Neural cell (in vitro differentiated cells): ENCODE data around the gene PPP1R9B.

Experiments used
- EP300 ChIP-seq: fragments of 450-650 bp; conservative IDR thresholded peaks from 2 replicates; pipeline ENCODE4 v1.6.1; 2014; ENCODE audit warnings: antibody characterized with exemption, mild to moderate bottlenecking, moderate library complexity; ENCODE audit not compliant: poor library complexity, severe bottlenecking
- EZH2 ChIP-seq: fragments of 200-600, 300-800 bp; shearing (Covaris generic), sonication (generic); IDR thresholded peaks from 2 replicates; pipeline ENCODE4 v1.6.1; 2014; ENCODE audit warnings: antibody characterized with exemption, low read length, borderline replicate concordance, mild to moderate bottlenecking; ENCODE audit not compliant: insufficient read depth, poor library complexity, severe bottlenecking
- RAD21 ChIP-seq: fragments of 450-650 bp; conservative IDR thresholded peaks from 2 replicates; pipeline ENCODE4 v1.6.1; 2014; ENCODE audit warnings: antibody characterized with exemption, mild to moderate bottlenecking, moderate library complexity
- TF ChIP-seq, protein P1 (sequence below): fragments of 450-650 bp; IDR thresholded peaks from 2 replicates; pipeline ENCODE4 v1.5.1; 2014; ENCODE audit warnings: antibody characterized with exemption, mild to moderate bottlenecking, moderate library complexity; ENCODE audit not compliant: poor library complexity, severe bottlenecking
- TF ChIP-seq, protein P2 (sequence below): IDR thresholded peaks from 2 replicates; pipeline ENCODE4 v1.6.1; 2012; ENCODE audit warnings: borderline replicate concordance

DNA sequence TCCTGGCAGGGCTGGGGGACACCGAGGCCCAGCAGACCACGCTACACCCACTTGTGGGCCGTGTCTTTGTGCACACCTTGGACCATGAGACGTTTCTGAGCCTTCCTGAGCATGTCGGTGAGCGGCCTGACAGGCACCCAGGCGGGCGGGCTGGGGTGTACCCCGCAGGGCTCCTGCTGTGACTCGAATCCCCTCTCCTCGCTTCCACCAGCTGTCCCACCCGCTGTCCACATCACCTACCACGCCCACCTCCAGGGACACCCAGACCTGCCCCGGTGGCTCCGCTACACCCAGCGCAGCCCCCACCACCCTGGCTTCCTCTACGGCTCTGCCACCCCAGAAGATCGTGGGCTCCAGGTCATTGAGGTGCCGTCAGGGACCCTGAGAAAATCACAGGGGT, 16.9 kb upstream of the PPP1R9B start:
- TF ChIP-seq, protein P1, sequence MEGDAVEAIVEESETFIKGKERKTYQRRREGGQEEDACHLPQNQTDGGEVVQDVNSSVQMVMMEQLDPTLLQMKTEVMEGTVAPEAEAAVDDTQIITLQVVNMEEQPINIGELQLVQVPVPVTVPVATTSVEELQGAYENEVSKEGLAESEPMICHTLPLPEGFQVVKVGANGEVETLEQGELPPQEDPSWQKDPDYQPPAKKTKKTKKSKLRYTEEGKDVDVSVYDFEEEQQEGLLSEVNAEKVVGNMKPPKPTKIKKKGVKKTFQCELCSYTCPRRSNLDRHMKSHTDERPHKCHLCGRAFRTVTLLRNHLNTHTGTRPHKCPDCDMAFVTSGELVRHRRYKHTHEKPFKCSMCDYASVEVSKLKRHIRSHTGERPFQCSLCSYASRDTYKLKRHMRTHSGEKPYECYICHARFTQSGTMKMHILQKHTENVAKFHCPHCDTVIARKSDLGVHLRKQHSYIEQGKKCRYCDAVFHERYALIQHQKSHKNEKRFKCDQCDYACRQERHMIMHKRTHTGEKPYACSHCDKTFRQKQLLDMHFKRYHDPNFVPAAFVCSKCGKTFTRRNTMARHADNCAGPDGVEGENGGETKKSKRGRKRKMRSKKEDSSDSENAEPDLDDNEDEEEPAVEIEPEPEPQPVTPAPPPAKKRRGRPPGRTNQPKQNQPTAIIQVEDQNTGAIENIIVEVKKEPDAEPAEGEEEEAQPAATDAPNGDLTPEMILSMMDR, result no peak
- TF ChIP-seq EZH2 (no peak), EP300 (no peak), RAD21 (no peak)
- TF ChIP-seq, protein P2, sequence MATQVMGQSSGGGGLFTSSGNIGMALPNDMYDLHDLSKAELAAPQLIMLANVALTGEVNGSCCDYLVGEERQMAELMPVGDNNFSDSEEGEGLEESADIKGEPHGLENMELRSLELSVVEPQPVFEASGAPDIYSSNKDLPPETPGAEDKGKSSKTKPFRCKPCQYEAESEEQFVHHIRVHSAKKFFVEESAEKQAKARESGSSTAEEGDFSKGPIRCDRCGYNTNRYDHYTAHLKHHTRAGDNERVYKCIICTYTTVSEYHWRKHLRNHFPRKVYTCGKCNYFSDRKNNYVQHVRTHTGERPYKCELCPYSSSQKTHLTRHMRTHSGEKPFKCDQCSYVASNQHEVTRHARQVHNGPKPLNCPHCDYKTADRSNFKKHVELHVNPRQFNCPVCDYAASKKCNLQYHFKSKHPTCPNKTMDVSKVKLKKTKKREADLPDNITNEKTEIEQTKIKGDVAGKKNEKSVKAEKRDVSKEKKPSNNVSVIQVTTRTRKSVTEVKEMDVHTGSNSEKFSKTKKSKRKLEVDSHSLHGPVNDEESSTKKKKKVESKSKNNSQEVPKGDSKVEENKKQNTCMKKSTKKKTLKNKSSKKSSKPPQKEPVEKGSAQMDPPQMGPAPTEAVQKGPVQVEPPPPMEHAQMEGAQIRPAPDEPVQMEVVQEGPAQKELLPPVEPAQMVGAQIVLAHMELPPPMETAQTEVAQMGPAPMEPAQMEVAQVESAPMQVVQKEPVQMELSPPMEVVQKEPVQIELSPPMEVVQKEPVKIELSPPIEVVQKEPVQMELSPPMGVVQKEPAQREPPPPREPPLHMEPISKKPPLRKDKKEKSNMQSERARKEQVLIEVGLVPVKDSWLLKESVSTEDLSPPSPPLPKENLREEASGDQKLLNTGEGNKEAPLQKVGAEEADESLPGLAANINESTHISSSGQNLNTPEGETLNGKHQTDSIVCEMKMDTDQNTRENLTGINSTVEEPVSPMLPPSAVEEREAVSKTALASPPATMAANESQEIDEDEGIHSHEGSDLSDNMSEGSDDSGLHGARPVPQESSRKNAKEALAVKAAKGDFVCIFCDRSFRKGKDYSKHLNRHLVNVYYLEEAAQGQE, result no peak
